T-helper 1 cell treated with Interleukin-12 subunit alpha and Interleukin-12 subunit beta and Interleukin-4 antibody, amounts not matched to agents 30 ng/mL and 1 ng/mL, for 36 hours (primary cell): Measurements from ENCODE around the gene ERV3-1. TPM values are rescaled to one million over a fixed set of nuclear protein-coding genes. Genes with fewer than 3 reads are reported as not detected.
"Not testable (repeated sequence)": the region's sequence is repeated elsewhere in the genome, so short reads cannot be mapped to it uniquely, and the experiment has no call there.

Source experiments
- intact Hi-C: fragments of 100-400 bp; cut with micrococcal nuclease; formaldehyde crosslinking; loops from one replicate; pipeline ENCODE4 v1.15.1; 2024
- total RNA-seq: library from RNA; stranded (reverse); gene quantifications from 2 replicates; pipeline ENCODE4 v1.2.3, GENCODE V29; 2022

Gene ERV3-1
- total RNA-seq, 1 donor from 2014 or later = 14.8 TPM

GRCh38 chr7:65002972-65003585, 3.4 kb downstream of the ERV3-1 start:
- intact Hi-C loops = loop anchor here (10.0 kb wide), 1 partner anchor 752 kb away; no protein-coding TSS in a partner anchor

- intact Hi-C loops = loop anchor here (10.0 kb wide), 1 partner anchor 753 kb away; no protein-coding TSS in a partner anchor
Measured at GRCh38 chr7:65001291-65001814, 5.1 kb downstream of the ERV3-1 start.

- intact Hi-C loops = loop anchor here (10.0 kb wide), 1 partner anchor 755 kb away; no protein-coding TSS in a partner anchor
Measured at GRCh38 chr7:64999165-65000004, 7.1 kb downstream of the ERV3-1 start.

GRCh38 chr7:64998865-64999164, 7.7 kb downstream of the ERV3-1 start:
- intact Hi-C loops = no loop called here

GRCh38 chr7:64997927-64998391, 8.5 kb downstream of the ERV3-1 start:
- intact Hi-C loops = no loop called here

- intact Hi-C loops = no loop called here
Measured at GRCh38 chr7:64997164-64997908, 9.2 kb downstream of the ERV3-1 start.

GRCh38 chr7:64996305-64996704, 10.2 kb downstream of the ERV3-1 start:
- intact Hi-C loops = no loop called here

GRCh38 chr7:64993901-64994300, 12.6 kb downstream of the ERV3-1 start:
- intact Hi-C loops = no loop called here

- intact Hi-C loops = no loop called here
Measured at GRCh38 chr7:64992971-64993370, 13.5 kb downstream of the ERV3-1 start.

GRCh38 chr7:64990936-64991335, 15.6 kb downstream of the ERV3-1 start, which contains the start of gene ZNF117:
Gene ZNF117, minus strand, starts transcription at chr7:64991036.
- intact Hi-C loops = no loop called here

GRCh38 chr7:64990216-64990615, 16.3 kb downstream of the ERV3-1 start:
- intact Hi-C loops = no loop called here

GRCh38 chr7:64978497-64979203, 27.8 kb downstream of the ERV3-1 start:
- intact Hi-C loops = no loop called here

- intact Hi-C loops = no loop called here
Measured at GRCh38 chr7:64965594-64965993, 40.9 kb downstream of the ERV3-1 start.

GRCh38 chr7:64959072-64959747, 47.3 kb downstream of the ERV3-1 start:
- intact Hi-C loops = no loop called here

GRCh38 chr7:64951250-64951848, 55.1 kb downstream of the ERV3-1 start:
- intact Hi-C loops = loop anchor here (1.0 to 2.0 kb wide), 4 partner anchors 48 to 356 kb away; partner anchors contain the start of genes ERV3-1 and ZNF273

GRCh38 chr7:64950673-64951072, 55.8 kb downstream of the ERV3-1 start:
- intact Hi-C loops = loop anchor here (1.0 to 2.0 kb wide), 4 partner anchors 47 to 357 kb away; partner anchors contain the start of genes ERV3-1 and ZNF273

- intact Hi-C loops = not testable (repeated sequence)
Measured at GRCh38 chr7:64948774-64949173, 57.7 kb downstream of the ERV3-1 start.

- intact Hi-C loops = no loop called here
Measured at GRCh38 chr7:64947252-64948000, 59.1 kb downstream of the ERV3-1 start.

- intact Hi-C loops = no loop called here
Measured at GRCh38 chr7:64946772-64947171, 59.7 kb downstream of the ERV3-1 start.
